NCI-H510A treated with DMSO at 0.1 percent for 48 hours (cell line): ENCODE data around the gene ADAM15.

Experiments used
- DNase-seq: peaks from one replicate; lab custom pipeline; 2025; lab: John Stamatoyannopoulos, UW

The ADAM15 gene

GRCh38 chr1:155072531-155073289, 21.6 kb downstream of the ADAM15 start:
- no peak for DNase-seq

- DNase-seq, result no peak
Observed at GRCh38 chr1:155073377-155074242, 22.5 kb downstream of the ADAM15 start.

GRCh38 chr1:155075535-155075934, 24.4 kb downstream of the ADAM15 start:
- peak; percentile 55 for DNase-seq

- DNase-seq, result no peak
Observed at GRCh38 chr1:155076371-155076770, 25.3 kb downstream of the ADAM15 start.

- no peak for DNase-seq
Observed at GRCh38 chr1:155077346-155077745, 26.2 kb downstream of the ADAM15 start.

- DNase-seq, result no peak
Observed at GRCh38 chr1:155077758-155078445, 26.8 kb downstream of the ADAM15 start.

- DNase-seq, result no peak
Observed at GRCh38 chr1:155078469-155079209, 27.5 kb downstream of the ADAM15 start, which contains the start of gene EFNA3. EFNA3 (plus strand) TSS chr1:155078837; CDS start chr1:155078942, 105 bp downstream.

- DNase-seq, result no peak
Observed at GRCh38 chr1:155079210-155079486, 28.0 kb downstream of the ADAM15 start.

- no peak for DNase-seq
Observed at GRCh38 chr1:155079487-155080311, 28.6 kb downstream of the ADAM15 start.

GRCh38 chr1:155080312-155081228, 29.5 kb downstream of the ADAM15 start:
- DNase-seq, result peak; percentile 35

GRCh38 chr1:155081472-155082300, 30.6 kb downstream of the ADAM15 start:
- no peak for DNase-seq

GRCh38 chr1:155082301-155083051, 31.4 kb downstream of the ADAM15 start:
- no peak for DNase-seq

- no peak for DNase-seq
Observed at GRCh38 chr1:155083052-155083541, 32.0 kb downstream of the ADAM15 start.

- DNase-seq, result peak; percentile 29
Observed at GRCh38 chr1:155083865-155084721, 33.0 kb downstream of the ADAM15 start.

- DNase-seq, result peak; percentile 95
Observed at GRCh38 chr1:155084722-155085503, 33.8 kb downstream of the ADAM15 start.

- DNase-seq, result no peak
Observed at GRCh38 chr1:155085504-155086127, 34.5 kb downstream of the ADAM15 start.
